Activated CD4-positive, alpha-beta T cell treated with anti-CD3 and anti-CD28 coated beads, Interleukin-2, amount 50 U/mL, for 4 hours (primary cell): Measurements from ENCODE around the gene SLCO4A1.

ENCODE experiments used
- DNase-seq, 2 experiments: peaks; one replicate each; pipeline ENCODE4 v3.0.0-alpha.2; 2020

Gene SLCO4A1

GRCh38 chr20:62606551-62607201 lies 35.6 kb upstream of the SLCO4A1 start:
- DNase-seq, result no peak

GRCh38 chr20:62607366-62608217 lies 34.7 kb upstream of the SLCO4A1 start:
- no peak for DNase-seq

- DNase-seq, result no peak
Measured at GRCh38 chr20:62608218-62608565, 34.1 kb upstream of the SLCO4A1 start.

- DNase-seq, result no peak
Measured at GRCh38 chr20:62609279-62609720, 33.0 kb upstream of the SLCO4A1 start.

- DNase-seq, result no peak
Measured at GRCh38 chr20:62609811-62610757, 32.2 kb upstream of the SLCO4A1 start.

GRCh38 chr20:62611012-62611411 lies 31.3 kb upstream of the SLCO4A1 start:
- DNase-seq, result no peak

- no peak for DNase-seq
Measured at GRCh38 chr20:62611819-62612218, 30.5 kb upstream of the SLCO4A1 start.

- no peak for DNase-seq
Measured at GRCh38 chr20:62614085-62614960, 28.0 kb upstream of the SLCO4A1 start.

GRCh38 chr20:62614961-62615680 lies 27.2 kb upstream of the SLCO4A1 start:
- DNase-seq, result no peak

GRCh38 chr20:62615750-62616251 lies 26.5 kb upstream of the SLCO4A1 start:
- no peak for DNase-seq

GRCh38 chr20:62616728-62617621 lies 25.3 kb upstream of the SLCO4A1 start:
- peak; percentile 55 to 63 for DNase-seq

GRCh38 chr20:62617711-62618483 lies 24.4 kb upstream of the SLCO4A1 start:
- DNase-seq, result peak; percentile 36 to 50

GRCh38 chr20:62618611-62619529 lies 23.4 kb upstream of the SLCO4A1 start:
- DNase-seq, result no peak

- no peak for DNase-seq
Measured at GRCh38 chr20:62620625-62621024, 21.7 kb upstream of the SLCO4A1 start.

GRCh38 chr20:62621251-62622110 lies 20.8 kb upstream of the SLCO4A1 start:
- DNase-seq, result no peak

GRCh38 chr20:62622178-62622876 lies 20.0 kb upstream of the SLCO4A1 start:
- no peak for DNase-seq
